ENCODE data around the gene CPNE9. TPM values are rescaled to one million over a fixed set of nuclear protein-coding genes. Genes with fewer than 3 reads are reported as not detected.

The CPNE9 gene
- total RNA-seq, 1 donor from 2014 or later = 0.20 TPM

- Mint-ChIP-seq H3K27me3 (ENCODE audit: low read depth, unreplicated experiment) (no peaks in the 10 kb centered on the region), H3K36me3 (ENCODE audit: low read depth, unreplicated experiment) (peaks cover 39% of the 10 kb centered on the region)
Observed at GRCh38 chr3:9686703-9687102, 16.9 kb upstream of the CPNE9 start.

GRCh38 chr3:9687514-9687913 lies 16.1 kb upstream of the CPNE9 start:
- Histone ChIP-seq H3K79me2 (ENCODE audit: insufficient read depth, low read length) (no peaks in the 10 kb centered on the region), H4K20me1 (ENCODE audit: insufficient read depth, low read length) (no peaks in the 10 kb centered on the region), H3K36me3 (ENCODE audit: insufficient read depth, low read length) (peaks cover 35% of the 10 kb centered on the region), H2AFZ (ENCODE audit: low read depth, low read length) (no peak overlapping the region), H3K27ac (ENCODE audit: low read depth, low read length) (no peak overlapping the region), H3K4me2 (ENCODE audit: low read length) (no peak overlapping the region), H3K4me1 (ENCODE audit: insufficient read depth, low read length) (no peaks in the 10 kb centered on the region), H3K9me3 (ENCODE audit: insufficient read depth, low read depth, low read length) (no peaks in the 10 kb centered on the region), H3K9ac (ENCODE audit: low read length) (no peak overlapping the region), H3K4me3 (ENCODE audit: insufficient read depth, low read depth, low read length) (no peak overlapping the region), H3K27me3 (ENCODE audit: insufficient read depth, low read length) (no peaks in the 10 kb centered on the region)
- Mint-ChIP-seq H3K4me1 (ENCODE audit: low read depth, unreplicated experiment) (no peaks in the 10 kb centered on the region), H3K4me3 (ENCODE audit: unreplicated experiment) (no peak overlapping the region), H3K36me3 (ENCODE audit: low read depth, unreplicated experiment) (peaks cover 39% of the 10 kb centered on the region), H3K27ac (ENCODE audit: unreplicated experiment) (no peak overlapping the region), H3K9me3 (ENCODE audit: unreplicated experiment) (no peaks in the 10 kb centered on the region), H3K27me3 (ENCODE audit: low read depth, unreplicated experiment) (no peaks in the 10 kb centered on the region)
- no peak for TF ChIP-seq EZH2 (IDR thresholded peaks at IDR 0.05; ENCODE audit: insufficient read depth, low read length)
- TF ChIP-seq CTCF (IDR thresholded peaks at IDR 0.05; ENCODE audit: insufficient read depth, low read depth, low read length) = no peak
- DNase-seq (ENCODE audit: low read depth) = no peak
- no peak for FAIRE-seq

More at GRCh38 chr3:9686703-9687102, 16.9 kb upstream of the CPNE9 start:
- FAIRE-seq = no peak
- Histone ChIP-seq H3K79me2 (ENCODE audit: insufficient read depth, low read length) (no peaks in the 10 kb centered on the region), H3K9me3 (ENCODE audit: insufficient read depth, low read depth, low read length) (no peaks in the 10 kb centered on the region), H3K4me3 (ENCODE audit: insufficient read depth, low read depth, low read length) (no peak overlapping the region), H4K20me1 (ENCODE audit: insufficient read depth, low read length) (no peaks in the 10 kb centered on the region), H3K27ac (ENCODE audit: low read depth, low read length) (no peak overlapping the region), H3K4me1 (ENCODE audit: insufficient read depth, low read length) (no peaks in the 10 kb centered on the region), H3K9ac (ENCODE audit: low read length) (no peak overlapping the region), H3K4me2 (ENCODE audit: low read length) (no peak overlapping the region), H2AFZ (ENCODE audit: low read depth, low read length) (no peak overlapping the region), H3K36me3 (ENCODE audit: insufficient read depth, low read length) (peaks cover 33% of the 10 kb centered on the region), H3K27me3 (ENCODE audit: insufficient read depth, low read length) (no peaks in the 10 kb centered on the region)
- Mint-ChIP-seq H3K27ac (ENCODE audit: unreplicated experiment) (no peak overlapping the region), H3K4me1 (ENCODE audit: low read depth, unreplicated experiment) (no peaks in the 10 kb centered on the region), H3K4me3 (ENCODE audit: unreplicated experiment) (no peak overlapping the region), H3K9me3 (ENCODE audit: unreplicated experiment) (no peaks in the 10 kb centered on the region)
- no peak for TF ChIP-seq CTCF (IDR thresholded peaks at IDR 0.05; ENCODE audit: insufficient read depth, low read depth, low read length)
- no peak for TF ChIP-seq EZH2 (IDR thresholded peaks at IDR 0.05; ENCODE audit: insufficient read depth, low read length)
- DNase-seq (ENCODE audit: low read depth) = no peak

GRCh38 chr3:9688961-9689360 lies 14.7 kb upstream of the CPNE9 start:
- Histone ChIP-seq H3K4me2 (ENCODE audit: low read length) (no peak overlapping the region), H3K27ac (ENCODE audit: low read depth, low read length) (no peak overlapping the region), H3K4me1 (ENCODE audit: insufficient read depth, low read length) (no peaks in the 10 kb centered on the region), H2AFZ (ENCODE audit: low read depth, low read length) (no peak overlapping the region), H4K20me1 (ENCODE audit: insufficient read depth, low read length) (no peaks in the 10 kb centered on the region), H3K36me3 (ENCODE audit: insufficient read depth, low read length) (peaks cover 33% of the 10 kb centered on the region), H3K4me3 (ENCODE audit: insufficient read depth, low read depth, low read length) (no peak overlapping the region), H3K27me3 (ENCODE audit: insufficient read depth, low read length) (no peaks in the 10 kb centered on the region), H3K9ac (ENCODE audit: low read length) (no peak overlapping the region), H3K9me3 (ENCODE audit: insufficient read depth, low read depth, low read length) (no peaks in the 10 kb centered on the region), H3K79me2 (ENCODE audit: insufficient read depth, low read length) (no peaks in the 10 kb centered on the region)
- Mint-ChIP-seq H3K4me1 (ENCODE audit: low read depth, unreplicated experiment) (no peaks in the 10 kb centered on the region), H3K4me3 (ENCODE audit: unreplicated experiment) (no peak overlapping the region), H3K36me3 (ENCODE audit: low read depth, unreplicated experiment) (peaks cover 36% of the 10 kb centered on the region), H3K9me3 (ENCODE audit: unreplicated experiment) (no peaks in the 10 kb centered on the region), H3K27me3 (ENCODE audit: low read depth, unreplicated experiment) (no peaks in the 10 kb centered on the region), H3K27ac (ENCODE audit: unreplicated experiment) (no peak overlapping the region)
- FAIRE-seq (no peak), DNase-seq (ENCODE audit: low read depth) (no peak)
- TF ChIP-seq EZH2 (IDR thresholded peaks at IDR 0.05; ENCODE audit: insufficient read depth, low read length) = no peak
- TF ChIP-seq CTCF (IDR thresholded peaks at IDR 0.05; ENCODE audit: insufficient read depth, low read depth, low read length) = no peak
